Fibroblast of lung (primary cell): Measurements from ENCODE around the gene IGSF23. TPM values are rescaled to one million over a fixed set of nuclear protein-coding genes. Genes with fewer than 3 reads are reported as not detected.

Source experiments
- DNase-seq, 2 donors: peaks; one replicate each; pipeline versions ENCODE4 v3.0.0 to v3.0.0-alpha.2; 2010; ENCODE audit warnings: low read depth in 2 of 2
- H2AFZ ChIP-seq: 2 replicates; pipeline ENCODE4 v1.5.1; 2012; ENCODE audit warnings: low read length, control low read depth, inconsistent platforms
- H3K27ac ChIP-seq: 2 replicates; pipeline ENCODE4 v1.5.1; 2011; ENCODE audit warnings: low read length, control low read depth; ENCODE audit not compliant: insufficient read depth
- H3K27me3 ChIP-seq: 2 replicates; pipeline ENCODE4 v1.5.1; 2011; ENCODE audit warnings: mild to moderate bottlenecking, low read length; ENCODE audit not compliant: control insufficient read depth, insufficient read depth
- H3K36me3 ChIP-seq: 2 replicates; pipeline ENCODE4 v1.5.1; 2011; ENCODE audit warnings: low read length; ENCODE audit not compliant: control insufficient read depth, insufficient read depth
- H3K4me1 ChIP-seq: 2 replicates; pipeline ENCODE4 v1.5.1; 2011; ENCODE audit warnings: low read length; ENCODE audit not compliant: control insufficient read depth, insufficient read depth; ENCODE audit errors: extremely low read depth
- H3K4me2 ChIP-seq: 2 replicates; pipeline ENCODE4 v1.5.1; 2011; ENCODE audit warnings: low read length, control low read depth; ENCODE audit not compliant: insufficient read depth; ENCODE audit errors: extremely low read depth
- H3K4me3 ChIP-seq, 4 experiments: fragments of 200-600 bp in 1 of 4; sonication (generic) in 1 of 4; replicated peaks in 1 of 4; 2 replicates each; pipeline ENCODE4 v1.5.1; 2011 to 2016; ENCODE audit warnings: low read length in 4 of 4, low read depth in 3 of 4, mild to moderate bottlenecking in 3 of 4, control low read depth in 2 of 4, inconsistent platforms in 1 of 4, mixed read lengths in 1 of 4; ENCODE audit not compliant: insufficient read depth in 1 of 4; ENCODE audit errors: control extremely low read depth in 1 of 4
- H3K79me2 ChIP-seq: 2 replicates; pipeline ENCODE4 v1.5.1; 2012; ENCODE audit warnings: mild to moderate bottlenecking, low read length, inconsistent platforms; ENCODE audit not compliant: control insufficient read depth, insufficient read depth
- H3K9ac ChIP-seq: 2 replicates; pipeline ENCODE4 v1.5.1; 2011; ENCODE audit warnings: mild to moderate bottlenecking, low read length, control low read depth; ENCODE audit not compliant: insufficient read depth
- H3K9me3 ChIP-seq: 2 replicates; pipeline ENCODE4 v1.5.1; 2012; ENCODE audit warnings: low read depth, low read length; ENCODE audit not compliant: control insufficient read depth, insufficient read depth
- H4K20me1 ChIP-seq: 2 replicates; pipeline ENCODE4 v1.5.1; 2011; ENCODE audit warnings: low read length; ENCODE audit not compliant: control insufficient read depth, insufficient read depth; ENCODE audit errors: extremely low read depth
- CTCF ChIP-seq, 2 donors: IDR thresholded peaks in 1 of 2; conservative IDR thresholded peaks in 1 of 2; 1 replicate in 1 of 2; 2 replicates in 1 of 2; pipeline ENCODE4 v1.5.1; 2011 to 2012; ENCODE audit warnings: low read length in 2 of 2, control low read depth in 1 of 2, inconsistent platforms in 1 of 2, low read depth in 1 of 2, mild to moderate bottlenecking in 1 of 2
- EZH2 ChIP-seq: IDR thresholded peaks from 2 replicates; pipeline ENCODE4 v1.5.1; 2012; ENCODE audit warnings: low read length, control low read depth, mild to moderate bottlenecking; ENCODE audit errors: missing control alignments
- polyA plus RNA-seq, 2 donors: library from polyadenylated mRNA; depleted of rRNA in 1 of 2; stranded (reverse) in 1 of 2; unstranded in 1 of 2; fragments of >200 nt; gene quantifications; 2 replicates each; pipeline ENCODE4 v1.2.1, GENCODE V29; 2011 to 2012; ENCODE audit warnings: missing spikeins in 1 of 2
- total RNA-seq: library from RNA; depleted of rRNA; stranded (reverse); fragments of >200 nt; gene quantifications from 2 replicates; pipeline ENCODE4 v1.2.1, GENCODE V29; 2014

The IGSF23 gene
- total and polyA plus RNA-seq, 2 donors (not counting 1 experiment from before 2014, with no cell fraction given): 0.33 to 1.3 TPM

DNA sequence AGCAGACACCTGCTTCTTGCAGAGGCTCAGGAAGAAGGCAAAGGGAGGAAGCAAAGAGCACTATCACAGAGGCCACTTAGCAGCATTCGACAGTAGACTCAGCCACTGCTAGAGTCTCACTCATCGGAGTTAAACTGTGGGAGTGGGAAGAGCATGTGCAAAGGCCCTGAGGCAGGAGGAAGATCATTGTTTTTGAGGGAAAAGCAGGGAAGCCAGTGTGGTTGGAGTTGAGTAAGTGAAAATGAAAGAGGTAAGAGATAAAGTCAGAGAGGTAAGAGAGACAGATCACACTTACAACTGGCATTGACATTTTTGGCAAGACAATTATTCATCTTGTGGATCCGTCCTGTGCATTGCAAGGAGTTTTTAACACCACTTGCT is 42.8 kb upstream of the IGSF23 start:
- no peak overlapping the region for H2AFZ ChIP-seq

GRCh38 chr19:44570984-44571684 is 42.2 kb upstream of the IGSF23 start:
- H2AFZ ChIP-seq: no peak overlapping the region
- H3K4me2 ChIP-seq: peak overlapping the region; percentile 48
- no peaks in the 10 kb centered on the region for H3K4me1 ChIP-seq
- no peaks in the 10 kb centered on the region for H3K79me2 ChIP-seq
- peaks cover 3% of the 10 kb centered on the region for H3K27me3 ChIP-seq
- H3K27ac ChIP-seq: no peak overlapping the region
- peak; percentile 63 to 89 for DNase-seq
- H3K9ac ChIP-seq: no peak overlapping the region
- no peaks in the 10 kb centered on the region for H4K20me1 ChIP-seq
- no peaks in the 10 kb centered on the region for H3K9me3 ChIP-seq
- no peaks in the 10 kb centered on the region for H3K36me3 ChIP-seq
- H3K4me3 ChIP-seq: no peak overlapping the region
- no peak for TF ChIP-seq EZH2
- peak; percentile 58 to 74 for TF ChIP-seq CTCF (conservative IDR thresholded peaks at IDR 0.05 in 1 of 2, IDR thresholded peaks at IDR 0.05 in 1 of 2; ENCODE audit: low read depth in 1 of 2, low read length in 2 of 2)

More for the DNA sequence above, 42.8 kb upstream of the IGSF23 start:
- Histone ChIP-seq H3K79me2 (no peaks in the 10 kb centered on the region), H3K9ac (no peak overlapping the region), H3K4me1 (no peaks in the 10 kb centered on the region), H3K4me3 (no peak overlapping the region), H3K9me3 (no peaks in the 10 kb centered on the region), H3K4me2 (no peak overlapping the region), H3K27ac (no peak overlapping the region), H4K20me1 (no peaks in the 10 kb centered on the region), H3K27me3 (peaks cover 3% of the 10 kb centered on the region), H3K36me3 (no peaks in the 10 kb centered on the region)
- no peak for TF ChIP-seq EZH2
- no peak for TF ChIP-seq CTCF (conservative IDR thresholded peaks at IDR 0.05 in 1 of 2, IDR thresholded peaks at IDR 0.05 in 1 of 2; ENCODE audit: low read depth in 1 of 2, low read length in 2 of 2)
- DNase-seq: no peak

- no peaks in the 10 kb centered on the region for H4K20me1 ChIP-seq
- H3K79me2 ChIP-seq: no peaks in the 10 kb centered on the region
- no peak overlapping the region for H3K4me2 ChIP-seq
- no peaks in the 10 kb centered on the region for H3K27me3 ChIP-seq
- TF ChIP-seq EZH2 (no peak), CTCF (conservative IDR thresholded peaks at IDR 0.05 in 1 of 2, IDR thresholded peaks at IDR 0.05 in 1 of 2; ENCODE audit: low read depth in 1 of 2, low read length in 2 of 2) (no peak)
- peak overlapping the region; percentile 9 for H2AFZ ChIP-seq
- H3K36me3 ChIP-seq: no peaks in the 10 kb centered on the region
- H3K27ac ChIP-seq: no peak overlapping the region
- H3K9ac ChIP-seq: no peak overlapping the region
- no peak for DNase-seq
- H3K4me1 ChIP-seq: no peaks in the 10 kb centered on the region
- no peaks in the 10 kb centered on the region for H3K9me3 ChIP-seq
- H3K4me3 ChIP-seq: no peak overlapping the region
Measured at GRCh38 chr19:44571830-44572580, 41.4 kb upstream of the IGSF23 start.
